Measurements from ENCODE around the gene VWA3A.

Gene VWA3A

DNA sequence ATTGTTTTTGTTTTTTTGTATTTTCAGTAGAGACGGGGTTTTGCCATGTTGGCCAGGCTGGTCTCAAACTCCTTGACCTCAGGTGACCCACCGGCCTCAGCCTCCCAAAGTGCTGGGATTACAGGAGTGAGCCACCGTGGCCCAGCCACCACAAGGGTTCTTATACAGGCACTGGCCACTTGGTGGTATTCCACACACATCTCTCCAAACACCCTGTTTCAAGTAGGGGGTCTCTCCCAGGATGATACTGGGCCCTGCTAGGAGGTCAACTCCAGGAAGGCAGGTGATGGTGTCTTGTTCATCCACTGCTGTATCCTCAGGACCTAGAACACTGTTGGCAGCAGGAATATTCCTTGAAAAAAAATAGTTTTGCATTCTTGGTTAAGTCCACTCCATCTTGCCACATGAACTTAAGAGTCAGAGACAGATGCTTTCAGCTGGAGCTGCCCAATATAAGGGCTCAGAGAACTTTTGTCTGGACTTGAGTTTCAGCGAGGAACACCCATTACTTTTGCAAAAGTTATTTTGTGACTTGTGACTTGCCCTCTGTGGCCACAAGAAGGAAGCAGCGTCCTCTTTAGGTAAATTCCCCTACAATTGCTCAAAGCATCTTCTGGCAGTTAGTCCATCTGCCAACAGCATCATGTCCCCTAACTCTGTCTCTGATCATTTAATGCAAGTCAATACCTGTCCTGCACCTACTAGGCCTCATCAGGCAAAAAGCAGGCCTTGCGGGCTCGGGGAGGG, 106.4 kb downstream of the VWA3A start:
- DNase-seq, result no peak

DNA sequence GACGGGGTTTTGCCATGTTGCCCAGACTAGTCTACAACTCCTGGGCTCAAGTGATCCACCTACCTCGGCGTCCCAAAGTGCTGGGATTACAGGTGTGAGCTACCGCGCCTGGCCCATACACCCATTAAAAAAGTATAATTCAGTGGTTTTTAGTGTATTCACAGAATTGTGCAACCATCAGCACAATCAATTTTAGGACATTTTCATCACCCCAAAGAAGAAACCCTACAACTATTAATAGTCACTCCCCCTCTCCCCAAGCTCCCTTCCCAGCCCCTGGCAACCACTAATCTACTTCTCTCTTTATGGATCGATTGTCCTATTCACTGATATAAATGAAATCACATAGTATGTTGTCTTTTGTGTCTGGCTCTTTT, 109.9 kb downstream of the VWA3A start:
- DNase-seq, result no peak

DNA sequence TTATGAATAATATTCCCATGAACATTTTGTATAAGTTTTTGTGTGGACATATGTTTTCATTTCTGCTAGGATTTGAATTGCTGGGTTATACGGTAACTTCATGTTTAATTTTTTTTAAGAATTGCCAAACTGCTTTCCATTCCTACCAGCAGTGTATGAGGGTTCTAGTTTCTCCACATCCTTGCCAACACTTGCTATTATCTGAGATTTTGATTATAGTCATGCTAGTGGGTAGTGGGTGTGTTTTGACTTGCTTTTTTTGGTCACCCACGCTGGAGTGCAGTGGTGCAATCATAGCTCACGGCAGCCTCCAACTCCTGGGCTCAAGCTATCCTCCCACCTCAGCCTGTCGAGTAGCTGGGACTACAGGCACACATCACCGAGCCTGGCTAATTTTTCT, 110.8 kb downstream of the VWA3A start:
- no peak for DNase-seq

DNA sequence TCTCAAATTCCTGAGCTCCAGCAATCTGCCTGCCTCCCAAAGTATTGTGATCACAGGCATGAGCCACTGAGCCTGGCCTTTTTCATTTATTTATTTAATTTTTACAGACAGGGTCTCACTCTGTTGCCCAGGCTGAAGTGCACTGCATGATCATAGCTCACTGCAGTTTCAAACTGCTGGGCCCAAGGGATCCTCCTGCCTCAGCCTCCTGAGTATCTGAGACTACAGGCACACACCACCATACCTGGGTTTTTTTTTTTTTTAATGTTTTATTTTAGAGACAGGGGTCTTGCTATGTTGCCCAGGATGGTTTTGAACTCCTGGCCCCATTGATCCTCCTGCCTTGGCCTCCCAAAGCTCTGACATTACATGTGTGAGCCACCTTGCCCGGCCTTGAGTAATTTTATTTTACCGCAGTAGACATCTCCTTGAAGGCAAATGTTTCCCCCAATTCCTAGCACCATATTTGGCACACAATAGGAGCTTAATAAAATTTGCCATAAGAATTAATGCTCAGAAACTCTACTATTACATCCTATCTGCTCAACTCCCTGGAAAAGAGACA, 111.8 kb downstream of the VWA3A start:
- no peak for DNase-seq

DNA sequence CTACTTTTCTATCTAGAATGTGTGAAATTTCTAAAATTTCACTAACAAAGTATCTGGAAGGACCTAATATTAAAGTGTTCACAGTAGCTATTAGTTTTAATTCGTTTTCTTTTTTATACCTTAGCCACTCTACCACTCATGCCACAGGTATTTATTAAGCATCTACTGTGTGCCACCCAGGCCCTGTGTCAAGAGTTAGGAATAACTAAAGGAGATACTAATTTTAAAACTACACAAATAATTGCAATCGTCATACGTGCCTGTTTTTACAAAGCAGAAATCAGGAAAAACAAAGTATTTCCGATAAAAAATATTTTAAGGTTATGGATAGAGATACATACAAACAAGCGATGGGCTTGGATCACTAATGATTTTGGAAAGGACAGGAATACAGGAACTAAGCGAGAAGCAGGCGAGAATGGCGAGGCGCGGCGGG, 113.3 kb downstream of the VWA3A start:
- no peak for DNase-seq

DNA sequence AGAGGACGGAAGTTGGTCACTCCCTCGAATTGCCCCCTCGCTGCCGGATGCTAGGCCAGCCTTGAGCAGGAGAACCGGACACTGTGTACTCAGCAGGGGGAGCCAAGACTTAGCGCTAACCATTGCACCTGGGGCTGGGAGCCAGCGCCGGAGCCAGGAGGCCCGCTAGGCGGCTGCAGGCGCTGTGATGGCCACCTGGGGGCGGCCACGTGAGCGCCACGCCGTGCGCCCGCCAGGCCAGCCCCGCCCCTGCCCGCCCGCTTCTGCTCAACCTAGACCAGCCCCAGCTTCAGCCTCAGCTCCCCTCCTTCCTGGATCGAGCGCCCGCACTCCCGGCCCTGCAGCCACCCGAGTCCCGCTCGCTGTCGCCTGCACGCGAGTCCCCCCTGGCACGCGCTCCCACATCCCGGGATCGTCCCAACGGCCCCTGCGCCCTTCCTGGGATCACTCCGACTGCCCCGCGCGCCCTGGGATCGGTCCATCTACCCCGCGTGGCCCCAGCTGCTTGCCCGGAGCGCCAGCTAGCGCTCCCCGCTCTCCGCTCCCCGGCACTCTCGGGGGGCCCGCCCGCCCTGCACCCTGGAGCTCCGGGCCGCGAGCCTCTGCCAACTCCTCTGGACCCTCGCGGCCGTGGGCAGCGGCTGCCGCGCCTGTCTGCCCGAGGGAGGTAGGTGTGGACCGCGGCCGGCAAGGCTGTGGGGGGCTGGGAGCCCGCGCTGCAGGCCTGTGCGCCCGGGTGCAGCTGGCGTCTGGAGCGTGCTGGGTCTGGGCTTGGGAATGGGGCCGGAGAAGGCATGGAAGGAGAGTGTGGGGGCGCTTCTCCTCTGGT, 113.9 kb downstream of the VWA3A start, which contains the start of gene EEF2K:
Gene EEF2K (plus strand): TSS at position 266 of the 829 bp plus-strand sequence. CDS start 19,452 bp downstream, outside the sequence.
- peak in 54 of 56 donors; percentile 25 to 86 (median 68) for DNase-seq
